PC-3 (cell line): ENCODE results near the gene GALNT13.

Experiments used
- CTCF ChIP-seq: fragments of 300-600 bp; sonication (generic); conservative IDR thresholded peaks from 2 replicates; pipeline ENCODE4 v1.5.1; 2017; ENCODE audit warnings: antibody characterized with exemption, low read depth, mild to moderate bottlenecking, low read length
- EZH2 ChIP-seq: fragments of 300-600 bp; sonication (generic); IDR thresholded peaks from one replicate; pipeline ENCODE4 v1.6.1; 2017; ENCODE audit warnings: antibody characterized with exemption, mild to moderate bottlenecking, low read length; ENCODE audit not compliant: unreplicated experiment

GRCh38 chr2:154264024-154264423 is 392.3 kb downstream of the GALNT13 start:
- TF ChIP-seq CTCF = no peak
- no peak for TF ChIP-seq EZH2
